Islet of Langerhans (tissue), 1 donor: ENCODE data around the gene SPRR1A.

Experiments used
- FAIRE-seq: peaks from one replicate; lab custom pipeline; 2011; peaks lifted over from hg19 to GRCh38; lab: Jason Lieb, UNC

The SPRR1A gene

DNA sequence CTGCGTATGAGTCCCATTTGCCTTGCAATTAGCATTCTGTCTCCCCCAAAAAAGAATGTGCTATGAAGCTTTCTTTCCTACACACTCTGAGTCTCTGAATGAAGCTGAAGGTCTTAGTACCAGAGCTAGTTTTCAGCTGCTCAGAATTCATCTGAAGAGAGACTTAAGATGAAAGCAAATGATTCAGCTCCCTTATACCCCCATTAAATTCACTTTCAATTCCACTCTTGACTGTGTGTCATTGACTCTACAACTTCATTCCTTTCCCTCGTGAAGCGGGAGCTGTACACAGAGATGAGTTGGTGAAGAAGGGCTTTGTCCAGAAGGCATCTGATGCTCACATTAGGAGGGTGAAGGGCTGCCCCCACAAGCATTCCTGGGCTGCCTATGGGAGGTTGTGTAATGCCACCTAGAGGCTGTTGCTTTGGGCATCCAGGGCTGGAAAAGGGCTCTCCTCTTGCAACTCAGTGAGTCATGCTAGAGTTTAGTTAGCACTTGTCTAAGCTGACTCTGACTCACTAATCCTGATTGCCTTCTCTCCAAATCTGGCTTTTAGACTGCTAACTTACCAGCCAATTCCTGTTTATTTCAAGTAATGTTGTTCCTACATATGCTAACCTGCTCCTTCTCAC is 48.9 kb downstream of the SPRR1A start:
- FAIRE-seq: no peak

DNA sequence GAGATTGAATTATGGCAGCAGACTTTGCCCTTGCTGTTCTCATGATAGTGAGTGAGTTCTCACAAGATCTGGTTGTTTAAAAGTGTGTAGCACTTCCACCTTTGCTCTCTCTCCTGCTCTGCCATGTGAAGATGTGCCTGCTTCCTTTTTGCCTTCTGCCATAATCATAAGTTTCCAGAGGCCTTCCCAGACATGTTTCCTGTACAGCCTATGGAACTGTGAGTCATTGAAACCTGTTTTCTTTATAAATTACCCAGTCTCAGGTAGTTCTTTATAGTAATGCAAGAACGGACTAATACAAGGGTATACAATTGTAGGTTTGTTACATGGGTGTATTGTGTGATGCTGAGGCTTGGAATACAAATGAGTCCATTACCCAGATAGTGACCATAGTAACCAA is 51.3 kb downstream of the SPRR1A start:
- no peak for FAIRE-seq
